GM10266 (cell line): ENCODE data around the gene SLFN12L.
"Not testable (repeated sequence)": the region's sequence is repeated elsewhere in the genome, so short reads cannot be mapped to it uniquely, and the experiment has no call there.

Source experiments
- DNase-seq: peaks from one replicate; pipeline ENCODE4 v3.0.0; 2012; ENCODE audit errors: extremely low spot score
- CTCF ChIP-seq: IDR thresholded peaks from 2 replicates; pipeline ENCODE4 v1.5.1; 2012; ENCODE audit warnings: mild to moderate bottlenecking, low read depth; ENCODE audit not compliant: control insufficient read depth, insufficient read depth; ENCODE audit errors: missing control alignments

Gene SLFN12L

GRCh38 chr17:35476283-35476820, 61.1 kb downstream of the SLFN12L start:
- no peak for TF ChIP-seq CTCF
- no peak for DNase-seq

GRCh38 chr17:35468475-35468874, 69.0 kb downstream of the SLFN12L start:
- DNase-seq, result no peak
- no peak for TF ChIP-seq CTCF

GRCh38 chr17:35467824-35468223, 69.7 kb downstream of the SLFN12L start:
- no peak for DNase-seq
- TF ChIP-seq CTCF, result no peak

- peak; percentile 80 for DNase-seq
- TF ChIP-seq CTCF, result no peak
Observed at GRCh38 chr17:35460354-35460851, 77.1 kb downstream of the SLFN12L start.

GRCh38 chr17:35454035-35454434, 83.4 kb downstream of the SLFN12L start:
- not testable (repeated sequence) for DNase-seq

GRCh38 chr17:35453171-35453570, 84.3 kb downstream of the SLFN12L start:
- no peak for DNase-seq
- no peak for TF ChIP-seq CTCF

- no peak for TF ChIP-seq CTCF
- DNase-seq, result peak; percentile 38
Observed at GRCh38 chr17:35449371-35449931, 88.0 kb downstream of the SLFN12L start.

- no peak for TF ChIP-seq CTCF
- no peak for DNase-seq
Observed at GRCh38 chr17:35448899-35449227, 88.6 kb downstream of the SLFN12L start.
